GM21367 (cell line): ENCODE data around the gene ENDOV.

ENCODE experiments used
- ATAC-seq: cut with Tn5 transposase; IDR thresholded peaks from one replicate; pipeline ENCODE4 v1.9.1; 2021; ENCODE audit not compliant: unreplicated experiment

Gene ENDOV

GRCh38 chr17:80447790-80448189 lies 32.8 kb downstream of the ENDOV start:
- no peak for ATAC-seq

- no peak for ATAC-seq
These were observed 34.4 kb downstream of the ENDOV start for GRCh38 chr17:80449194-80449929.

GRCh38 chr17:80449930-80450576 lies 35.1 kb downstream of the ENDOV start:
- ATAC-seq, result no peak

- ATAC-seq, result no peak
These were observed 36.3 kb downstream of the ENDOV start for GRCh38 chr17:80451104-80451775.

- ATAC-seq, result no peak
These were observed 37.4 kb downstream of the ENDOV start for GRCh38 chr17:80452173-80452915.

- no peak for ATAC-seq
These were observed 38.4 kb downstream of the ENDOV start for GRCh38 chr17:80453126-80453997.

GRCh38 chr17:80453998-80454556 lies 39.1 kb downstream of the ENDOV start:
- no peak for ATAC-seq

- ATAC-seq, result peak; percentile 80
These were observed 39.8 kb downstream of the ENDOV start for GRCh38 chr17:80454557-80455335.

GRCh38 chr17:80455336-80455710 lies 40.4 kb downstream of the ENDOV start:
- ATAC-seq, result no peak

- no peak for ATAC-seq
These were observed 40.8 kb downstream of the ENDOV start for GRCh38 chr17:80455784-80456183.

- no peak for ATAC-seq
These were observed 41.7 kb downstream of the ENDOV start for GRCh38 chr17:80456465-80457235.

- no peak for ATAC-seq
These were observed 42.4 kb downstream of the ENDOV start for GRCh38 chr17:80457236-80457856.

- no peak for ATAC-seq
These were observed 43.0 kb downstream of the ENDOV start for GRCh38 chr17:80458016-80458415.

- ATAC-seq, result no peak
These were observed 44.3 kb downstream of the ENDOV start for GRCh38 chr17:80459234-80459633.

- no peak for ATAC-seq
These were observed 45.5 kb downstream of the ENDOV start for GRCh38 chr17:80460429-80460834.

- no peak for ATAC-seq
These were observed 46.7 kb downstream of the ENDOV start for GRCh38 chr17:80461528-80462160.

GRCh38 chr17:80463784-80464400 lies 48.9 kb downstream of the ENDOV start:
- ATAC-seq, result no peak
